Common myeloid progenitor, CD34-positive (primary cell): ENCODE data around the gene CREB3L4.
A peak's percentile ranks its signal among the peaks of the same experiment; 100 is the strongest.

Experiments used
- CTCF ChIA-PET: fragments of 350-600 bp; sonication (Branson Sonifier 250); formaldehyde crosslinking; loops from one replicate; lab custom pipeline; 2021; ENCODE audit warnings: antibody characterized with exemption; lab: Charles Lee
- POLR2A ChIA-PET: fragments of 350-600 bp; sonication (Branson Sonifier 250); formaldehyde crosslinking; loops from one replicate; lab custom pipeline; 2021; ENCODE audit warnings: antibody characterized with exemption; lab: Charles Lee
- DNase-seq, 3 donors: peaks; one replicate each; pipeline versions ENCODE4 v3.0.0 to v3.0.0-alpha.2; 2013
- H3K27ac ChIP-seq, 2 experiments: 1 replicate in 1 of 2; 2 replicates in 1 of 2; pipeline ENCODE4 v1.7.0; 2013; ENCODE audit warnings: inconsistent platforms in 2 of 2, low read length in 2 of 2, mild to moderate bottlenecking in 2 of 2, low read depth in 1 of 2, moderate library complexity in 1 of 2; ENCODE audit not compliant: severe bottlenecking in 2 of 2, insufficient read depth in 1 of 2, poor library complexity in 1 of 2
- H3K27me3 ChIP-seq, 5 experiments: replicated peaks in 2 of 5; 1 replicate in 3 of 5; 2 replicates in 2 of 5; pipeline versions ENCODE4 v1.6.1 to v1.7.0; 2013; ENCODE audit warnings: low read length in 4 of 5, mild to moderate bottlenecking in 2 of 5, moderate library complexity in 2 of 5, inconsistent platforms in 1 of 5; ENCODE audit not compliant: insufficient read depth in 5 of 5, control insufficient read depth in 4 of 5
- H3K36me3 ChIP-seq, 4 experiments: 1 replicate in 2 of 4; 2 replicates in 2 of 4; pipeline versions ENCODE4 v1.6.1 to v1.7.0; 2013; ENCODE audit warnings: low read length in 3 of 4, control low read depth in 1 of 4, mild to moderate bottlenecking in 1 of 4; ENCODE audit not compliant: control insufficient read depth in 4 of 4, insufficient read depth in 4 of 4
- H3K4me1 ChIP-seq, 4 experiments: 1 replicate in 3 of 4; 2 replicates in 1 of 4; pipeline versions ENCODE4 v1.6.1 to v1.7.1; 2013; ENCODE audit warnings: low read length in 3 of 4, mild to moderate bottlenecking in 3 of 4, control low read depth in 1 of 4, inconsistent platforms in 1 of 4, moderate library complexity in 1 of 4; ENCODE audit not compliant: control insufficient read depth in 4 of 4, insufficient read depth in 4 of 4; ENCODE audit errors: control extremely low read depth in 1 of 4
- H3K4me3 ChIP-seq, 7 experiments: 1 replicate in 4 of 7; 2 replicates in 3 of 7; pipeline versions ENCODE4 v1.5.1 to v1.7.0; 2013; ENCODE audit warnings: mild to moderate bottlenecking in 7 of 7, low read length in 6 of 7, moderate library complexity in 6 of 7, inconsistent platforms in 2 of 7, low read depth in 2 of 7, control low read depth in 1 of 7; ENCODE audit not compliant: insufficient read depth in 4 of 7, control insufficient read depth in 1 of 7; ENCODE audit errors: extremely low read depth in 1 of 7
- H3K9me3 ChIP-seq, 5 experiments: 1 replicate in 4 of 5; 2 replicates in 1 of 5; pipeline versions ENCODE4 v1.6.1 to v1.7.1; 2013; ENCODE audit warnings: low read length in 4 of 5, mild to moderate bottlenecking in 2 of 5, inconsistent platforms in 1 of 5, low read depth in 1 of 5, moderate library complexity in 1 of 5; ENCODE audit not compliant: control insufficient read depth in 4 of 5, insufficient read depth in 2 of 5; ENCODE audit errors: control extremely low read depth in 1 of 5
- WGBS: methylation state at CpG from one replicate; pipeline ENCODE4 v1.1.5; 2013; ENCODE audit not compliant: insufficient coverage; 5-methylcytosine and 5-hydroxymethylcytosine counted together

The CREB3L4 gene

DNA sequence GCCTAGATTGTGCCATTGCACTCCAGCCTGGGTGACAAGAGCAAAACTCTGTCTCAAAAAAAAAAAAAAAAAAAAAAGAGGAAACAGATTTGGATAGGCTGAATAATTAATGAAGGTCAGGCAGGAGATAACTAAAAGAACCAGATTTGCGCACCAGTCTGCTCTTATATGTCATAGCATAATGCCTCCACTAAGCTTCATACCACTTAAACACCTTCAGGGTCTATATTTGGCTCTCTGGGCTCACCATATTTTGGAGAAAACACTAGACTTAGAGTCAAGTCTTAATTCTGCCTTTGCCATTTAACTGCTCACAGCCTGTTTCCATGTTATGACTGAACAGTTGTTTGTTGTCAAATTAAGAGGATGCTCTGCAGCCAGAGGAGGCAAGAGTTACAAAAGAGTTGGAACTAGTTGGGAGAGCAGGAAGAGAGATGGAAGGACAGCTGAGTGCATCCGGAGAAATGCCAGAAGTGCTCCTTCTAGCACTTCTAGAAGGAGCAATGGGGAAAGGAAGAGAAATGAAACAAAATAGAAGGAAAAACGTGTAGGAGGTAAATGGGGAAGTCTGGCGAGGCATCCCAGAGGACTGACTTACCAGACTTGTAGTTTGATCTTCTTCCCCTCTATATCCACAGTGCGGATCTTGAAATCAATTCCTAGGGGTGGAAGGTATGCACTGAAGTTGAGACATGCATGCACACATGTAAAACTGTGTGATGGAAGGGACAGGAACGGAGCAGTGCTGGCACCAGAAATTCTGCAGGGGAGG is 16.6 kb downstream of the CREB3L4 start:
- no peak overlapping the region for H3K27ac ChIP-seq
- H3K4me1 ChIP-seq: peaks cover 14 to 27% (median 23%) of the 10 kb centered on the region in 4 experiments
- 85% methylated on average over 4 of the region's 6 CpGs for WGBS
- H3K4me3 ChIP-seq: no peak overlapping the region
- no peaks in the 10 kb centered on the region for H3K27me3 ChIP-seq
- ChIA-PET CTCF (interaction anchor here (1.0 to 6.3 kb wide), 9 partner anchors 10 to 187 kb away, joined by 3 to 65 read pairs (median 8); partner anchors contain the start of genes CREB3L4, DENND4B and JTB), POLR2A (interaction anchor here (0.8 to 1.8 kb wide), 2 partner anchors 18 to 61 kb away, joined by 3 to 7 read pairs; partner anchors contain the start of gene GATAD2B)
- H3K36me3 ChIP-seq: peaks cover 0 to 9% (median 5%) of the 10 kb centered on the region in 4 experiments
- H3K9me3 ChIP-seq: no peaks in the 10 kb centered on the region
- peak in 2 of 3 donors; percentile 43 to 57 for DNase-seq

DNA sequence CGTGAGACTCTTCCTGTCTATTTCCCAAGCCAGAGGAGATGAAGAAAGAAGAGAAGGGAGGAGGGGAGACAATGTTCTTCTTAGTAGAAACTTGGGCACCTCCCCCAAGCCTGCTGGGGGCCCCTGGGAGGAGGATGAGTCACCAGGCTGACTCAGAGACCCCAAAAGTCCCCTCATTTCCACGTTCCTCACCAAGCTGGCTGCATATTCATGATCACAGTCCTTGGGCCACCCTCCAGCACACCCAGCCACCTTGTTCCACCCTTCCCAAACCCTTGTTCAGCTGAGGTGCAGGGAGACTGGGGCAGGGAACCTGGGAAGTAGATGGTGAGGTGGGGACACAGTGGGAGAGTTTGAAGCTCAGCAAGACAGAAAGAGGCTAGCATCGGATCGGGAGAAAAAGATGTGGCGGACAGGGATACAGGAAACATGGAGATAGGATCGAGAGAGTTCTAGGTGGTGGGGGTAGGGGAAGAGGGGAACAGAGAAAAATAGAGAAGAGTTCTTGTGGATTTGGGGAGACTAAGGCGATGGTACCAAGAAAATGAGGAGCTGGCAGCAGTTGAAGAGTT is 17.7 kb downstream of the CREB3L4 start:
- H3K27me3 ChIP-seq: no peaks in the 10 kb centered on the region
- POLR2A ChIA-PET: interaction anchor here (0.7 to 2.8 kb wide), 4 partner anchors 8 to 63 kb away, joined by 5 to 17 read pairs (median 6); partner anchors contain the start of genes CREB3L4, DENND4B, GATAD2B and JTB
- 31% methylated on average over 6 of the region's 7 CpGs for WGBS
- DNase-seq: peak; percentile 78 to 88 (median 87)
- H3K4me1 ChIP-seq: peaks cover 14 to 32% (median 23%) of the 10 kb centered on the region in 4 experiments
- H3K4me3 ChIP-seq: peak overlapping the region; percentile 23 to 87 (median 66)
- no peaks in the 10 kb centered on the region for H3K9me3 ChIP-seq
- CTCF ChIA-PET: interaction anchor here (0.9 to 6.3 kb wide), 16 partner anchors 11 to 358 kb away, joined by 3 to 65 read pairs (median 8); partner anchors contain the start of genes CREB3L4, DENND4B, JTB and SLC39A1
- H3K27ac ChIP-seq: peak overlapping the region; percentile 54 to 80
- peaks cover 0 to 9% (median 5%) of the 10 kb centered on the region in 4 experiments for H3K36me3 ChIP-seq

DNA sequence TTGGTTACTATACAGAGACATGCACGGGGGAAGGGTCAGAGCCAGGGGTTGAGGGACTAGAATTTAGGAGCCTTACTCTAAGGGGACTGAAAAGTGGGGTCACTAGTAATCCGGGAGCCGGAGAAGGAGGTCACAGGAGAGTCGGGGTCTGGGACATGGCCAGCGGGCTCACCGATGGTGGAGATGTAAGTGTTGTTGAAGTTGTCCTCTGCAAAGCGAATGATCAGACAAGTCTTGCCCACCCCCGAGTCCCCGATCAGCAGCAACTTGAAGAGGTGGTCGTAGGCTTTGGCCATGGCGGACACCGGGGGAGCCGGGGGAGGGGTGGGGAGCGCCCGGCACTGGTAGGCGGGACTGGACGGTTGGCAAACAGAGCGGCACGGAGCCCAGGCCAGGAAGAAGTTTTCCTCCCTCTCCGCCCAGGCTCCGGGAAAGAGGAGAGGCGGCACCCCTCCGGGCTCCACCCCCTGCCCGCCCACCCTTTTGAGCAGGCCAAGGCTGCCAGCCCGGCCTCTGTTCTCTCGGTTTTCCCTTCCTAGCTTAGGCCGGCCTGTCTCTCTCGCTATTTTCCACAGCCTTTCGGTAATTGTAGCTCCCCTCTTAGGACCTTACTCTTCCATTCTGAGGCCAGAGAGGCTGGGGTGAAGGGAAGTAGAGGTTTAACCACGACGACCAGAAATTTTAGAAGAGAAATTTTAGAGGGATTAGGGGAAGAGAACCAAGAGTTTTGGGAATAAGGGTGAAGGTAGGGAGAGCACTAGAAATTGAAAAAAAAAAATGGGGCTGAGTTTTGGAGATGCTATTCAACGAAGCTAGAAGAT is 18.4 kb downstream of the CREB3L4 start, which contains the start of gene RAB13:
TSS of gene RAB13 (minus strand) at position 399 of the 821 bp plus-strand sequence. CDS start at position 296, 103 bp downstream.
- ChIA-PET POLR2A (interaction anchor here (0.8 to 2.8 kb wide), 6 partner anchors 9 to 196 kb away, joined by 3 to 17 read pairs (median 5); partner anchors contain the start of genes DENND4B, GATAD2B, JTB and SLC39A1), CTCF (interaction anchor here (0.9 to 6.3 kb wide), 24 partner anchors 11 to 358 kb away, joined by 3 to 65 read pairs (median 4); partner anchors contain the start of genes CREB3L4, DENND4B, JTB and SLC39A1)
- H3K36me3 ChIP-seq: peaks cover 0 to 8% (median 5%) of the 10 kb centered on the region in 4 experiments
- peaks cover 14 to 34% (median 23%) of the 10 kb centered on the region in 4 experiments for H3K4me1 ChIP-seq
- peak within 1 kb of the TSS; percentile 54 to 80 for H3K27ac ChIP-seq
- no peaks in the 10 kb centered on the region for H3K9me3 ChIP-seq
- 1% methylated on average over 14 of the region's 32 CpGs for WGBS
- peak within 1 kb of the TSS; percentile 23 to 87 (median 66) for H3K4me3 ChIP-seq
- H3K27me3 ChIP-seq: no peaks in the 10 kb centered on the region
- peak in 2 of 3 donors; percentile 53 to 55 for DNase-seq

DNA sequence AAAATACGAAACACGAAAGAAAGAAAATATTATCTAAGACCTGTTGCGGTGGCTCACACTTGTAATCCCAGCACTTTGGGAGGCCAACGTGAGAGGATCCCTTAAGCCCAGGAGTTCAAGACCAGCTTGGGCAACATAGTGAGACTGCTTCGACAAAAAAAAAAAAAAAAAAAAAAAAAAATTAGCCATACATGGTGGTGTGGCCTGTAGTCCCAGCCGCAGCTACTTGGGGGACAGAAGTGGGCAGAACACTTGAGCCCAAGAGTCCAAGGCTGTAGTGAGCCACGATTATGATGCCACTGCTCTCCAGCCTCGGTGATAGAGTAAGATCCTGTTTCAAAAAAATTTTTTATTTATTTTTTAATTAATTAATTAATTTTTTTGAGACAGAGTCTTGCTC is 19.9 kb downstream of the CREB3L4 start:
- ChIA-PET POLR2A (interaction anchor here (1.1 to 2.8 kb wide), 4 partner anchors 24 to 65 kb away, joined by 3 to 17 read pairs (median 4); partner anchors contain the start of genes DENND4B, GATAD2B and SLC39A1), CTCF (interaction anchor here (1.0 to 6.3 kb wide), 15 partner anchors 13 to 313 kb away, joined by 3 to 65 read pairs (median 10); partner anchors contain the start of genes CREB3L4, DENND4B, JTB and SLC39A1)
- H3K27ac ChIP-seq: no peak overlapping the region
- no peak for DNase-seq
- H3K4me1 ChIP-seq: peaks cover 24 to 46% (median 37%) of the 10 kb centered on the region in 4 experiments
- 98% methylated on average over 5 of the region's 8 CpGs for WGBS
- no peak overlapping the region for H3K4me3 ChIP-seq
- peaks cover 2 to 18% (median 8%) of the 10 kb centered on the region in 4 experiments for H3K36me3 ChIP-seq
- H3K27me3 ChIP-seq: no peaks in the 10 kb centered on the region
- no peaks in the 10 kb centered on the region for H3K9me3 ChIP-seq

DNA sequence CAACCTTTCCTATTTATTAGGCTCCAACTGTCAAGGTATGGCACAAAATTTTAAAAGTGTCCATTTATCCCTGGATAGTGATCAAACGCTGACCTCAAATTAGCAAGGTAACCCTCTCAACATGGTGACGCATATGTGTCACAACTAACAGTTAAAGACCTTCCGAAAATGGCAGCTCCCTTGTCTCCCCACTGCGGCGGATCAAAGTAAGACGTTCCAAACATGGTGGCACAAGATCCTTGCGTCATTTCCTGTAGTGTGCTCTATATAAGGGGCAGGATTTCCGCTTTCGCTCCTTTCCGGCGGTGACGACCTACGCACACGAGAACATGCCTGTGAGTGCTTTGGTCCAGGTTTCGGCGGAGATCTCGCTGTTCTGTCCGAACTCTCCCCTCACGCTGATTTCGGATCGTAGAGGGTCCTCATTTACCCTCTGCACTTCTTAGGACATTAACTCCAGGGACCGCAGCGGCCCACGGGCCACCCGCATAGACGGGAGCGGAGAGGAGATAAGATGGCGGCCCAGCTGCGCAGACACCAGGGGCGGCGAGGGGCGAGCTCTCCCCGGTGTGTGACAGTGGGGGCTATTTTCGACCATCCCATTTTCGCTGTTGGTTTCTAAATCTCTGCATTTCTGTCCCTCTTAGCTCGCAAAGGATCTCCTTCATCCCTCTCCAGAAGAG is 22.9 kb downstream of the CREB3L4 start, which contains the start of gene RPS27:
TSS of gene RPS27 (plus strand) at position 295 of the 683 bp plus-strand sequence. CDS start at position 330, 35 bp downstream.
- 0% methylated on average over 21 of the region's 36 CpGs for WGBS
- Histone ChIP-seq H3K4me3 (peak within 1 kb of the TSS; percentile 90 to 100 (median 95)), H3K36me3 (peaks cover 6 to 39% (median 21%) of the 10 kb centered on the region in 4 experiments), H3K27ac (peak within 1 kb of the TSS; percentile 99 to 100), H3K4me1 (peaks cover 16 to 32% (median 25%) of the 10 kb centered on the region in 4 experiments), H3K9me3 (no peaks in the 10 kb centered on the region), H3K27me3 (no peaks in the 10 kb centered on the region)
- ChIA-PET CTCF (interaction anchor here (0.6 to 5.9 kb wide), 6 partner anchors 9 to 335 kb away, joined by 3 to 43 read pairs (median 4); no protein-coding TSS in a partner anchor), POLR2A (interaction anchor here (0.5 to 2.0 kb wide), 28 partner anchors 11 to 449 kb away, joined by 3 to 12 read pairs (median 3); partner anchors contain the start of genes CREB3L4, CRTC2, GATAD2B and JTB)
- DNase-seq: peak; percentile 99
